Heart right ventricle (tissue), 16 donors: Measurements from ENCODE around the gene LRP1B. TPM values are rescaled to one million over a fixed set of nuclear protein-coding genes. Genes with fewer than 3 reads are reported as not detected.
"Not testable (repeated sequence)": the region's sequence is repeated elsewhere in the genome, so short reads cannot be mapped to it uniquely, and the experiment has no call there.

Experiments used
- ATAC-seq, 8 donors: fragments of 200-7000 bp; cut with Tn5 transposase; one replicate each; pipeline ENCODE4 v1.9.1; 2020; ENCODE audit warnings: mild to moderate bottlenecking in 8 of 8, moderate library complexity in 8 of 8, moderate number of reproducible peaks in 1 of 8
- DNase-seq, 2 donors: peaks; one replicate each; pipeline ENCODE4 v3.0.0-alpha.2; 2020
- H3K27ac ChIP-seq, 10 donors: fragments of 200-600 bp; sonication (generic) in 2 of 10; one replicate each; pipeline versions ENCODE4 v1.5.0 to v1.8.0; 2020 to 2022; ENCODE audit warnings: mild to moderate bottlenecking in 3 of 10
- H3K27me3 ChIP-seq, 7 donors: fragments of 200-600 bp; one replicate each; pipeline ENCODE4 v1.8.0; 2021 to 2022; ENCODE audit warnings: mild to moderate bottlenecking in 2 of 7
- H3K36me3 ChIP-seq, 9 donors: fragments of 200-600 bp; sonication (generic) in 1 of 9; one replicate each; pipeline versions ENCODE4 v1.5.0 to v1.8.0; 2020 to 2022; ENCODE audit warnings: mild to moderate bottlenecking in 2 of 9
- H3K4me1 ChIP-seq, 9 donors: fragments of 200-600 bp; sonication (generic) in 1 of 9; one replicate each; pipeline versions ENCODE4 v1.5.0 to v1.8.0; 2020 to 2022; ENCODE audit warnings: mild to moderate bottlenecking in 4 of 9
- H3K4me3 ChIP-seq, 10 donors: fragments of 200-600 bp; sonication (generic) in 2 of 10; one replicate each; pipeline versions ENCODE4 v1.5.0 to v1.8.0; 2020 to 2022; ENCODE audit warnings: mild to moderate bottlenecking in 7 of 10, moderate library complexity in 2 of 10
- H3K9me3 ChIP-seq, 11 donors: fragments of 200-600 bp in 10 of 11; sonication (generic) in 2 of 11; one replicate each; pipeline versions ENCODE4 v1.5.0 to v1.8.0; 2013 to 2022; ENCODE audit warnings: mild to moderate bottlenecking in 2 of 11, control low read depth in 1 of 11, moderate library complexity in 1 of 11
- CTCF ChIP-seq, 9 donors: fragments of 200-600 bp; sonication (generic) in 2 of 9; IDR thresholded peaks; one replicate each; pipeline versions ENCODE4 v1.5.0 to v1.8.0; 2021 to 2022; ENCODE audit warnings: antibody characterized with exemption in 9 of 9, mild to moderate bottlenecking in 5 of 9, moderate library complexity in 1 of 9
- WGBS, 2 donors: extraction: QIAGEN DNeasy Blood & Tissue Kit; methylation state at CpG; one replicate each; pipeline ENCODE4 v1.1.7; 2013; ENCODE audit warnings: inconsistent platforms in 1 of 2; 5-methylcytosine and 5-hydroxymethylcytosine counted together
- intact Hi-C, 10 donors: fragments of 100-400 bp; cut with DNase I; formaldehyde crosslinking; loops; one replicate each; pipeline versions ENCODE4 v1.11.1 to v1.14.2; 2022
- polyA plus RNA-seq, 2 donors: library from polyadenylated mRNA; stranded (reverse); fragments of 200-250 nt; gene quantifications; one replicate each; pipeline ENCODE4 v1.2.3, GENCODE V29; 2013
- total RNA-seq, 10 donors: library from RNA; stranded (reverse); fragmentation: NEBNext Ultra II Directional in 3 of 10; extraction: Animal tissue kit (Norgen Biotek cat#: 25700) in 3 of 10; gene quantifications; one replicate each; pipeline versions ENCODE4 v1.2.1 to v1.2.4, GENCODE V29; 2021 to 2023
- donor health status: Arrhythmogenic right ventricular cardiomyopathy.
- donor health status: ischemic (EF 13 %, LVEDD 7.1; RV severe dilation, severe dysfunction).
- donor health status: healthy with polysubstance abuse.
- donor health status: DM: no; HTN: yes; CAD: no.
- donor health status: DM: no; HTN: no; CAD: no.
- donor health status: ischemic (EF 25% LVEDD 6.9; RV normal size, moderate dysfunction).
- donor health status: ischemic (EF 25% LVEDD 5.7; RV mildly dilated, moderate dysfunction).
- donor health status: healthy.
- donor health status: DM: yes; HTN: yes; CAD: no.
- donor health status: Ischemic cardiomyopathy.
- donor health status: ischemic (EF 35%, LVEDD 5.7; RV mildly dilated, moderate dysfunction).
- donor health status: nonischemic (EF 11% LVEDD 7.7; RV severe dilation, severe dysfunction).
- donor health status: DM: yes; HTN: yes; CAD: no.
- donor health status: PGD.
- donor health status: ischemic (EF 29% LVEDD 5.4; RV normal size, mild dysfunction).
- donor health status: nonischemic (EF 23%, LVEDD 6.1; RV moderate dilation, normal function).

LRP1B gene
- total and polyA plus RNA-seq, 12 donors: 0.02 to 0.27 (median 0.14) TPM; not detected in 1

GRCh38 chr2:140416577-140416976, 1714.2 kb downstream of the LRP1B start:
- no peak for DNase-seq
- intact Hi-C loops: no loop called here

GRCh38 chr2:140415035-140415434, 1715.8 kb downstream of the LRP1B start:
- H3K27ac ChIP-seq, DNase-seq, intact Hi-C loops, H3K36me3 ChIP-seq, H3K4me3 ChIP-seq, ATAC-seq, H3K4me1 ChIP-seq, H3K27me3 ChIP-seq: not testable (repeated sequence)
- peaks cover 0 to 14% (median 0%) of the 10 kb centered on the region in 11 donors for H3K9me3 ChIP-seq
- WGBS, 2 donors: 47 to 70% methylated on average over 4 of the region's 4 CpGs

More at GRCh38 chr2:140416577-140416976, 1714.2 kb downstream of the LRP1B start:
- Histone ChIP-seq H3K36me3 (no peaks in the 10 kb centered on the region), H3K27ac (no peak overlapping the region), H3K9me3 (peaks cover 0 to 14% (median 0%) of the 10 kb centered on the region in 11 donors), H3K27me3 (no peaks in the 10 kb centered on the region), H3K4me3 (no peak overlapping the region), H3K4me1 (no peaks in the 10 kb centered on the region)
- ATAC-seq: no peak
- 71 to 76% methylated on average over 1 of the region's 1 CpG for WGBS, 2 donors
- TF ChIP-seq CTCF (IDR thresholded peaks at IDR 0.05): no peak

- intact Hi-C loops: no loop called here
- WGBS, 2 donors: 71 to 81% methylated on average over 2 of the region's 2 CpGs
Observed at GRCh38 chr2:140410695-140411094, 1720.1 kb downstream of the LRP1B start.

GRCh38 chr2:140401056-140401455, 1729.8 kb downstream of the LRP1B start:
- Histone ChIP-seq H3K27me3 (no peaks in the 10 kb centered on the region), H3K4me1 (no peaks in the 10 kb centered on the region), H3K4me3 (no peak overlapping the region), H3K27ac (no peak overlapping the region), H3K36me3 (no peaks in the 10 kb centered on the region), H3K9me3 (peaks cover 0 to 38% (median 16%) of the 10 kb centered on the region in 11 donors)
- intact Hi-C loops: loop anchor here in 1 of 10 donors (10.0 kb wide), 1 partner anchor 1034 kb away; no protein-coding TSS in a partner anchor
- 75 to 86% methylated on average over 2 of the region's 2 CpGs for WGBS, 2 donors
- TF ChIP-seq CTCF (IDR thresholded peaks at IDR 0.05): no peak
- ATAC-seq (no peak), DNase-seq (no peak)

More at GRCh38 chr2:140410695-140411094, 1720.1 kb downstream of the LRP1B start:
- Histone ChIP-seq H3K4me3 (no peak overlapping the region), H3K4me1 (no peaks in the 10 kb centered on the region), H3K27ac (no peak overlapping the region), H3K27me3 (no peaks in the 10 kb centered on the region), H3K36me3 (no peaks in the 10 kb centered on the region), H3K9me3 (peaks cover 0 to 24% (median 0%) of the 10 kb centered on the region in 11 donors)
- ATAC-seq (no peak), DNase-seq (no peak)
- no peak for TF ChIP-seq CTCF (IDR thresholded peaks at IDR 0.05)

GRCh38 chr2:140392824-140393223, 1738.0 kb downstream of the LRP1B start:
- no peak for DNase-seq
- Histone ChIP-seq H3K27me3 (no peaks in the 10 kb centered on the region), H3K4me3 (no peak overlapping the region), H3K27ac (no peak overlapping the region), H3K4me1 (no peaks in the 10 kb centered on the region), H3K9me3 (no peaks in the 10 kb centered on the region), H3K36me3 (no peaks in the 10 kb centered on the region)
- no peak for ATAC-seq
- intact Hi-C loops: no loop called here
- WGBS, 2 donors: 61 to 62% methylated on average over 2 of the region's 2 CpGs
- no peak for TF ChIP-seq CTCF (IDR thresholded peaks at IDR 0.05)
